GM23338 (cell line): Measurements from ENCODE around the gene OR1J1. TPM values are rescaled to one million over a fixed set of nuclear protein-coding genes. Genes with fewer than 3 reads are reported as not detected.

Experiments used
- ATAC-seq: fragments of 200-7000 bp; cut with Tn5 transposase; 3 replicates; pipeline ENCODE4 v1.9.1; 2020
- DNase-seq: peaks from one replicate; pipeline ENCODE4 v3.0.0-alpha.2; 2015; ENCODE audit warnings: low spot score
- H2AFZ ChIP-seq: fragments of 200-600 bp; sonication (generic); 2 replicates; pipeline ENCODE4 v1.8.0; 2016; ENCODE audit warnings: antibody characterized with exemption, mild to moderate bottlenecking, moderate library complexity
- H3F3A ChIP-seq: fragments of 200-600 bp; sonication (generic); replicated peaks from 2 replicates; pipeline ENCODE4 v1.8.0; 2017; ENCODE audit warnings: antibody characterized with exemption, mixed run types, low read depth
- H3K27ac ChIP-seq: fragments of 200-600 bp; sonication (generic); 2 replicates; pipeline ENCODE4 v1.6.1; 2016; ENCODE audit warnings: low read depth
- H3K27me3 ChIP-seq: fragments of 200-600 bp; sonication (generic); 2 replicates; pipeline ENCODE4 v1.8.0; 2016; ENCODE audit warnings: mild to moderate bottlenecking, mixed run types, moderate library complexity; ENCODE audit not compliant: insufficient read depth
- H3K36me3 ChIP-seq: fragments of 200-600 bp; sonication (generic); 2 replicates; pipeline ENCODE4 v1.8.0; 2016; ENCODE audit warnings: mild to moderate bottlenecking; ENCODE audit not compliant: insufficient read depth
- H3K4me1 ChIP-seq: fragments of 200-600 bp; sonication (generic); 2 replicates; pipeline ENCODE4 v1.8.0; 2016; ENCODE audit warnings: mild to moderate bottlenecking, moderate library complexity; ENCODE audit not compliant: insufficient read depth
- H3K4me2 ChIP-seq: fragments of 200-600 bp; sonication (generic); 2 replicates; pipeline ENCODE4 v1.7.1; 2017; ENCODE audit warnings: mixed run types
- H3K4me3 ChIP-seq: fragments of 200-600 bp; sonication (generic); 2 replicates; pipeline ENCODE4 v1.6.1; 2016; ENCODE audit warnings: mixed run types
- H3K79me2 ChIP-seq: fragments of 200-600 bp; sonication (generic); replicated peaks from 2 replicates; pipeline ENCODE4 v1.8.0; 2017; ENCODE audit warnings: mild to moderate bottlenecking; ENCODE audit not compliant: insufficient read depth
- H3K9me2 ChIP-seq: fragments of 200-600 bp; sonication (generic); 2 replicates; pipeline ENCODE4 v1.8.0; 2017; ENCODE audit not compliant: insufficient read depth
- H4K20me1 ChIP-seq: fragments of 200-600 bp; sonication (generic); replicated peaks from 2 replicates; pipeline ENCODE4 v1.8.0; 2017; ENCODE audit warnings: mild to moderate bottlenecking; ENCODE audit not compliant: insufficient read depth
- H3K27ac Mint-ChIP-seq: 2 replicates; pipeline ENCODE4 v1.8.0; 2020; ENCODE audit warnings: inconsistent platforms, mild to moderate bottlenecking, moderate library complexity, mixed read lengths
- H3K27me3 Mint-ChIP-seq: 3 replicates; pipeline ENCODE4 v1.8.0; 2022; ENCODE audit warnings: low read depth, mild to moderate bottlenecking, moderate library complexity, mixed read lengths, inconsistent platforms; ENCODE audit not compliant: insufficient read depth, poor library complexity
- H3K36me3 Mint-ChIP-seq: 3 replicates; pipeline ENCODE4 v1.8.0; 2021; ENCODE audit warnings: low read depth, mild to moderate bottlenecking, inconsistent platforms, moderate library complexity, mixed read lengths
- H3K4me1 Mint-ChIP-seq: 3 replicates; pipeline ENCODE4 v1.8.0; 2020; ENCODE audit warnings: mild to moderate bottlenecking, inconsistent platforms, mixed read lengths
- H3K4me3 Mint-ChIP-seq: 3 replicates; pipeline ENCODE4 v1.8.0; 2021; ENCODE audit warnings: moderate library complexity, mild to moderate bottlenecking, inconsistent platforms, mixed read lengths
- H3K9me3 Mint-ChIP-seq: 3 replicates; pipeline ENCODE4 v1.8.0; 2020; ENCODE audit warnings: moderate library complexity, mild to moderate bottlenecking, inconsistent platforms, mixed read lengths
- CREB1 ChIP-seq: fragments of 250-450 bp; sonication (Bioruptor Pico); IDR thresholded peaks from 2 replicates; pipeline ENCODE4 v1.5.0; 2020; ENCODE audit warnings: low read depth, mild to moderate bottlenecking, moderate library complexity
- EZH2 ChIP-seq: fragments of 200-600 bp; sonication (generic); IDR thresholded peaks from one replicate; pipeline ENCODE4 v1.8.0; 2017; ENCODE audit warnings: antibody characterized with exemption, mild to moderate bottlenecking, low read depth; ENCODE audit not compliant: unreplicated experiment
- EZH2phosphoT487 ChIP-seq: fragments of 200-600 bp; sonication (generic); IDR thresholded peaks from one replicate; pipeline ENCODE4 v1.8.1; 2018; ENCODE audit warnings: antibody characterized with exemption; ENCODE audit not compliant: unreplicated experiment
- JUNB ChIP-seq: IDR thresholded peaks from one replicate; pipeline ENCODE4 v1.6.1; 2016; ENCODE audit warnings: antibody characterized with exemption; ENCODE audit not compliant: unreplicated experiment
- NANOG ChIP-seq: IDR thresholded peaks from 2 replicates; pipeline ENCODE4 v1.6.1; 2016; ENCODE audit warnings: antibody characterized with exemption, borderline replicate concordance
- POLR2AphosphoS5 ChIP-seq: IDR thresholded peaks from 2 replicates; pipeline ENCODE4 v1.6.1; 2016; ENCODE audit warnings: antibody characterized with exemption, low read depth
- STAT1 ChIP-seq: IDR thresholded peaks from one replicate; pipeline ENCODE4 v1.6.1; 2016; ENCODE audit warnings: antibody characterized with exemption; ENCODE audit not compliant: unreplicated experiment
- ZNF114 ChIP-seq: fragments of 250-450 bp; sonication (Bioruptor Pico); IDR thresholded peaks from 2 replicates; pipeline ENCODE4 v1.5.0; 2020; ENCODE audit warnings: mild to moderate bottlenecking, moderate library complexity
- ZNF331 ChIP-seq: fragments of 250-450 bp; sonication (Bioruptor Pico); IDR thresholded peaks from 2 replicates; pipeline ENCODE4 v1.5.0; 2020; ENCODE audit warnings: low read depth, mild to moderate bottlenecking, moderate library complexity
- polyA plus RNA-seq: library from polyadenylated mRNA; unstranded; fragments of >200 nt; fragmentation: Nextera tagmentation; extraction: Ambion mirVana; gene quantifications from 2 replicates; pipeline ENCODE4 v1.2.1, GENCODE V29; 2016
- total RNA-seq: library from RNA; depleted of rRNA; stranded (reverse); fragments of >200 nt; shearing (Covaris generic); gene quantifications from 2 replicates; pipeline ENCODE4 v1.2.3, GENCODE V29; 2014
- TF ChIP-seq, protein P1 (sequence below), 2 experiments: fragments of 200-600 bp in 1 of 2; sonication (generic) in 1 of 2; conservative IDR thresholded peaks; 2 replicates each; pipeline versions ENCODE4 v1.5.1 to v1.6.1; 2016 to 2017; ENCODE audit warnings: antibody characterized with exemption in 2 of 2, low read depth in 2 of 2, mild to moderate bottlenecking in 2 of 2, moderate library complexity in 1 of 2
- TF ChIP-seq, protein P2 (sequence below): IDR thresholded peaks from 2 replicates; pipeline ENCODE4 v1.6.1; 2016; ENCODE audit warnings: antibody characterized with exemption
- TF ChIP-seq, protein P3 (sequence below): fragments of 250-450 bp; sonication (Bioruptor Pico); IDR thresholded peaks from 2 replicates; pipeline ENCODE4 v1.5.0; 2020; ENCODE audit warnings: mild to moderate bottlenecking, moderate library complexity
- TF ChIP-seq, protein P4 (sequence below): IDR thresholded peaks from one replicate; pipeline ENCODE4 v1.6.1; 2018; ENCODE audit warnings: antibody characterized with exemption; ENCODE audit not compliant: unreplicated experiment

The OR1J1 gene
- total and polyA plus RNA-seq, 2 experiments from 2014 or later, result not detected

DNA sequence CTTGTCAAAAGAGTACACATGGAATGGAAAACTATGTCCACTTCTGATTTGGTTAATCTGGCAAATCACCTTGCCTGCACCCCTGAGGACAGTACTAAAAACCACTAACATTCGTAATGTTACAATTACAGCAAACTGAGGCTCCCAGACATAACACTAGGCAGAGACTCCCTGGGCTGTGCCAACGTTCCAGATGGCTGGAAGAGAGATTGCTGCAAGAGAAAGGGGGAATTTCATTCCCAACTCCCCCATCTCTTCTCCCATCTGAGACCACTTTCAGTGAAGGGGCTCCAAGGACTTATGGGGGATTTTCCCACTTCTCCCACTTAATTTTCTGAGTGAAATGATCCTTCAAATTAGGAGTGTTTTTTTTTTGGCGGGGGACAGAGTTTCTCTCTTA is 11.3 kb downstream of the OR1J1 start:
- Mint-ChIP-seq H3K4me3 (no peak overlapping the region), H3K27me3 (peaks cover 2% of the 10 kb centered on the region)
- TF ChIP-seq NANOG, result no peak
- TF ChIP-seq ZNF114, result no peak
- TF ChIP-seq EZH2phosphoT487, result no peak
- TF ChIP-seq, protein P1, sequence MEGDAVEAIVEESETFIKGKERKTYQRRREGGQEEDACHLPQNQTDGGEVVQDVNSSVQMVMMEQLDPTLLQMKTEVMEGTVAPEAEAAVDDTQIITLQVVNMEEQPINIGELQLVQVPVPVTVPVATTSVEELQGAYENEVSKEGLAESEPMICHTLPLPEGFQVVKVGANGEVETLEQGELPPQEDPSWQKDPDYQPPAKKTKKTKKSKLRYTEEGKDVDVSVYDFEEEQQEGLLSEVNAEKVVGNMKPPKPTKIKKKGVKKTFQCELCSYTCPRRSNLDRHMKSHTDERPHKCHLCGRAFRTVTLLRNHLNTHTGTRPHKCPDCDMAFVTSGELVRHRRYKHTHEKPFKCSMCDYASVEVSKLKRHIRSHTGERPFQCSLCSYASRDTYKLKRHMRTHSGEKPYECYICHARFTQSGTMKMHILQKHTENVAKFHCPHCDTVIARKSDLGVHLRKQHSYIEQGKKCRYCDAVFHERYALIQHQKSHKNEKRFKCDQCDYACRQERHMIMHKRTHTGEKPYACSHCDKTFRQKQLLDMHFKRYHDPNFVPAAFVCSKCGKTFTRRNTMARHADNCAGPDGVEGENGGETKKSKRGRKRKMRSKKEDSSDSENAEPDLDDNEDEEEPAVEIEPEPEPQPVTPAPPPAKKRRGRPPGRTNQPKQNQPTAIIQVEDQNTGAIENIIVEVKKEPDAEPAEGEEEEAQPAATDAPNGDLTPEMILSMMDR (conservative IDR thresholded peaks at IDR 0.05; ENCODE audit: low read depth in 2 of 2), result no peak
- TF ChIP-seq, protein P2, sequence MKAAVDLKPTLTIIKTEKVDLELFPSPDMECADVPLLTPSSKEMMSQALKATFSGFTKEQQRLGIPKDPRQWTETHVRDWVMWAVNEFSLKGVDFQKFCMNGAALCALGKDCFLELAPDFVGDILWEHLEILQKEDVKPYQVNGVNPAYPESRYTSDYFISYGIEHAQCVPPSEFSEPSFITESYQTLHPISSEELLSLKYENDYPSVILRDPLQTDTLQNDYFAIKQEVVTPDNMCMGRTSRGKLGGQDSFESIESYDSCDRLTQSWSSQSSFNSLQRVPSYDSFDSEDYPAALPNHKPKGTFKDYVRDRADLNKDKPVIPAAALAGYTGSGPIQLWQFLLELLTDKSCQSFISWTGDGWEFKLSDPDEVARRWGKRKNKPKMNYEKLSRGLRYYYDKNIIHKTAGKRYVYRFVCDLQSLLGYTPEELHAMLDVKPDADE, result no peak
- TF ChIP-seq POLR2AphosphoS5, result no peak
- TF ChIP-seq, protein P3, sequence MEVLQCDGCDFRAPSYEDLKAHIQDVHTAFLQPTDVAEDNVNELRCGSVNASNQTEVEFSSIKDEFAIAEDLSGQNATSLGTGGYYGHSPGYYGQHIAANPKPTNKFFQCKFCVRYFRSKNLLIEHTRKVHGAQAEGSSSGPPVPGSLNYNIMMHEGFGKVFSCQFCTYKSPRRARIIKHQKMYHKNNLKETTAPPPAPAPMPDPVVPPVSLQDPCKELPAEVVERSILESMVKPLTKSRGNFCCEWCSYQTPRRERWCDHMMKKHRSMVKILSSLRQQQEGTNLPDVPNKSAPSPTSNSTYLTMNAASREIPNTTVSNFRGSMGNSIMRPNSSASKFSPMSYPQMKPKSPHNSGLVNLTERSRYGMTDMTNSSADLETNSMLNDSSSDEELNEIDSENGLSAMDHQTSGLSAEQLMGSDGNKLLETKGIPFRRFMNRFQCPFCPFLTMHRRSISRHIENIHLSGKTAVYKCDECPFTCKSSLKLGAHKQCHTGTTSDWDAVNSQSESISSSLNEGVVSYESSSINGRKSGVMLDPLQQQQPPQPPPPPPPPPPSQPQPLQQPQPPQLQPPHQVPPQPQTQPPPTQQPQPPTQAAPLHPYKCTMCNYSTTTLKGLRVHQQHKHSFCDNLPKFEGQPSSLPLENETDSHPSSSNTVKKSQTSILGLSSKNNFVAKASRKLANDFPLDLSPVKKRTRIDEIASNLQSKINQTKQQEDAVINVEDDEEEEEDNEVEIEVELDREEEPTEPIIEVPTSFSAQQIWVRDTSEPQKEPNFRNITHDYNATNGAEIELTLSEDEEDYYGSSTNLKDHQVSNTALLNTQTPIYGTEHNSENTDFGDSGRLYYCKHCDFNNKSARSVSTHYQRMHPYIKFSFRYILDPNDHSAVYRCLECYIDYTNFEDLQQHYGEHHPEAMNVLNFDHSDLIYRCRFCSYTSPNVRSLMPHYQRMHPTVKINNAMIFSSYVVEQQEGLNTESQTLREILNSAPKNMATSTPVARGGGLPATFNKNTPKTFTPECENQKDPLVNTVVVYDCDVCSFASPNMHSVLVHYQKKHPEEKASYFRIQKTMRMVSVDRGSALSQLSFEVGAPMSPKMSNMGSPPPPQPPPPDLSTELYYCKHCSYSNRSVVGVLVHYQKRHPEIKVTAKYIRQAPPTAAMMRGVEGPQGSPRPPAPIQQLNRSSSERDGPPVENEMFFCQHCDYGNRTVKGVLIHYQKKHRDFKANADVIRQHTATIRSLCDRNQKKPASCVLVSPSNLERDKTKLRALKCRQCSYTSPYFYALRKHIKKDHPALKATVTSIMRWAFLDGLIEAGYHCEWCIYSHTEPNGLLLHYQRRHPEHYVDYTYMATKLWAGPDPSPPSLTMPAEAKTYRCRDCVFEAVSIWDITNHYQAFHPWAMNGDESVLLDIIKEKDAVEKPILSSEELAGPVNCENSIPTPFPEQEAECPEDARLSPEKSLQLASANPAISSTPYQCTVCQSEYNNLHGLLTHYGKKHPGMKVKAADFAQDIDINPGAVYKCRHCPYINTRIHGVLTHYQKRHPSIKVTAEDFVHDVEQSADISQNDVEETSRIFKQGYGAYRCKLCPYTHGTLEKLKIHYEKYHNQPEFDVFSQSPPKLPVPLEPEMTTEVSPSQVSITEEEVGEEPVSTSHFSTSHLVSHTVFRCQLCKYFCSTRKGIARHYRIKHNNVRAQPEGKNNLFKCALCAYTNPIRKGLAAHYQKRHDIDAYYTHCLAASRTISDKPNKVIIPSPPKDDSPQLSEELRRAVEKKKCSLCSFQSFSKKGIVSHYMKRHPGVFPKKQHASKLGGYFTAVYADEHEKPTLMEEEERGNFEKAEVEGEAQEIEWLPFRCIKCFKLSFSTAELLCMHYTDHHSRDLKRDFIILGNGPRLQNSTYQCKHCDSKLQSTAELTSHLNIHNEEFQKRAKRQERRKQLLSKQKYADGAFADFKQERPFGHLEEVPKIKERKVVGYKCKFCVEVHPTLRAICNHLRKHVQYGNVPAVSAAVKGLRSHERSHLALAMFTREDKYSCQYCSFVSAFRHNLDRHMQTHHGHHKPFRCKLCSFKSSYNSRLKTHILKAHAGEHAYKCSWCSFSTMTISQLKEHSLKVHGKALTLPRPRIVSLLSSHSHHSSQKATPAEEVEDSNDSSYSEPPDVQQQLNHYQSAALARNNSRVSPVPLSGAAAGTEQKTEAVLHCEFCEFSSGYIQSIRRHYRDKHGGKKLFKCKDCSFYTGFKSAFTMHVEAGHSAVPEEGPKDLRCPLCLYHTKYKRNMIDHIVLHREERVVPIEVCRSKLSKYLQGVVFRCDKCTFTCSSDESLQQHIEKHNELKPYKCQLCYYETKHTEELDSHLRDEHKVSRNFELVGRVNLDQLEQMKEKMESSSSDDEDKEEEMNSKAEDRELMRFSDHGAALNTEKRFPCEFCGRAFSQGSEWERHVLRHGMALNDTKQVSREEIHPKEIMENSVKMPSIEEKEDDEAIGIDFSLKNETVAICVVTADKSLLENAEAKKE (CRISPR knock-in tag), result no peak
- TF ChIP-seq JUNB, result no peak
- TF ChIP-seq EZH2, result no peak
- TF ChIP-seq ZNF331 (CRISPR knock-in tag), result no peak
- TF ChIP-seq CREB1 (CRISPR knock-in tag), result no peak
- TF ChIP-seq STAT1, result no peak
- TF ChIP-seq, protein P4, sequence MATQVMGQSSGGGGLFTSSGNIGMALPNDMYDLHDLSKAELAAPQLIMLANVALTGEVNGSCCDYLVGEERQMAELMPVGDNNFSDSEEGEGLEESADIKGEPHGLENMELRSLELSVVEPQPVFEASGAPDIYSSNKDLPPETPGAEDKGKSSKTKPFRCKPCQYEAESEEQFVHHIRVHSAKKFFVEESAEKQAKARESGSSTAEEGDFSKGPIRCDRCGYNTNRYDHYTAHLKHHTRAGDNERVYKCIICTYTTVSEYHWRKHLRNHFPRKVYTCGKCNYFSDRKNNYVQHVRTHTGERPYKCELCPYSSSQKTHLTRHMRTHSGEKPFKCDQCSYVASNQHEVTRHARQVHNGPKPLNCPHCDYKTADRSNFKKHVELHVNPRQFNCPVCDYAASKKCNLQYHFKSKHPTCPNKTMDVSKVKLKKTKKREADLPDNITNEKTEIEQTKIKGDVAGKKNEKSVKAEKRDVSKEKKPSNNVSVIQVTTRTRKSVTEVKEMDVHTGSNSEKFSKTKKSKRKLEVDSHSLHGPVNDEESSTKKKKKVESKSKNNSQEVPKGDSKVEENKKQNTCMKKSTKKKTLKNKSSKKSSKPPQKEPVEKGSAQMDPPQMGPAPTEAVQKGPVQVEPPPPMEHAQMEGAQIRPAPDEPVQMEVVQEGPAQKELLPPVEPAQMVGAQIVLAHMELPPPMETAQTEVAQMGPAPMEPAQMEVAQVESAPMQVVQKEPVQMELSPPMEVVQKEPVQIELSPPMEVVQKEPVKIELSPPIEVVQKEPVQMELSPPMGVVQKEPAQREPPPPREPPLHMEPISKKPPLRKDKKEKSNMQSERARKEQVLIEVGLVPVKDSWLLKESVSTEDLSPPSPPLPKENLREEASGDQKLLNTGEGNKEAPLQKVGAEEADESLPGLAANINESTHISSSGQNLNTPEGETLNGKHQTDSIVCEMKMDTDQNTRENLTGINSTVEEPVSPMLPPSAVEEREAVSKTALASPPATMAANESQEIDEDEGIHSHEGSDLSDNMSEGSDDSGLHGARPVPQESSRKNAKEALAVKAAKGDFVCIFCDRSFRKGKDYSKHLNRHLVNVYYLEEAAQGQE, result no peak

More for the DNA sequence above, 11.3 kb downstream of the OR1J1 start:
- H3K36me3 Mint-ChIP-seq, result no peaks in the 10 kb centered on the region
- no peak for ATAC-seq
- Histone ChIP-seq H2AFZ (no peak overlapping the region), H3K27me3 (no peaks in the 10 kb centered on the region), H3K79me2 (no peaks in the 10 kb centered on the region), H3K36me3 (no peaks in the 10 kb centered on the region), H3K9me2 (no peaks in the 10 kb centered on the region), H3K4me1 (no peaks in the 10 kb centered on the region), H3K4me3 (no peak overlapping the region), H4K20me1 (no peaks in the 10 kb centered on the region), H3K4me2 (no peak overlapping the region), H3F3A (no peaks in the 10 kb centered on the region), H3K27ac (no peak overlapping the region)
- DNase-seq, result no peak
- no peaks in the 10 kb centered on the region; the same call in 2 of the 3 replicates for H3K4me1 Mint-ChIP-seq
- H3K9me3 Mint-ChIP-seq, result peaks cover 50% of the 10 kb centered on the region
- H3K27ac Mint-ChIP-seq, result no peak overlapping the region
